Myocyte (in vitro differentiated cells): ENCODE data around the gene CHTF18. TPM values are rescaled to one million over a fixed set of nuclear protein-coding genes. Genes with fewer than 3 reads are reported as not detected.

Experiments used
- DNase-seq: peaks from one replicate; pipeline ENCODE4 v3.0.0-alpha.2; 2012; ENCODE audit warnings: low read depth
- microRNA counts: library from miRNA; unstranded; fragments of <30 nt; microRNA quantifications from one replicate; lab custom pipeline; 2016
- microRNA-seq: library from miRNA; unstranded; fragments of <30 nt; microRNA quantifications from one replicate; pipeline ENCODE4, GENCODE V29; 2016
- total RNA-seq: library from RNA; depleted of rRNA; stranded (reverse); fragments of >200 nt; gene quantifications from 2 replicates; pipeline ENCODE4 v1.2.3, GENCODE V29; 2014

The CHTF18 gene
- total RNA-seq, 1 donor from 2014 or later, result 10.0 TPM

DNA sequence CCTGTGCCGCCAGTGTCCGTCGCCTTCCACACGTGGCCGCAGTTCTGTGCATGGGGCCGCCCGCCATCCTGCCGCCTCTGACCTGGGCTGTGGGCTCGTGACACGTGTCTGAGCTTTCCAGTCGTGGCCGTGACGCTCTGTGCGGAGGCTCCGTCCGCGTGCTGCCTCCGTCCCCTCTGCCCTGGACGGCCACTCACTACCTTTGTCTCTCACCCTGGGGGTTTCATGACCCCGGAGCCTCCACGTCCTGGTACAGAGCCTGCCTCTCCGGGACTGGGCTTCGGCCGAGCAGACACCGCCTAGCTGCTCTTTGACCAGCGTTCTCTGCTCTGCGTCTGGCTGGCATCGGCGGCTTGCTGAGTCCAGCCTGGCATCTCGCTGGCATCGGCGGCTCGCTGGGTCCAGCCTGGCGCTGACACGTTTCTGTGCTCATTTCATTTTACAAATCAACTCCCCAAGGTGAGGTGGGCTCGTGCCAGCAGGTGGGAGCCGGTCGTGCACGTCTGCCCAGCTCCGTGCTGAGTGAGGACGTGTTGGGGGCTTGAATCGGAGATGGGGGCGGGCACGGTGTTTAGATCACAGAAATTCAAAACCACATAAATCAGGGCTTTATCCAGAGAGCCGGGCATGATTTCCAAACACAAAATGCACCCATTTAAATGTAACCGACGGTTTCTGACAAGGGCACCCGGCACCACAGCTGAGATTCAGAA is 56.4 kb downstream of the CHTF18 start:
- no peak for DNase-seq

DNA sequence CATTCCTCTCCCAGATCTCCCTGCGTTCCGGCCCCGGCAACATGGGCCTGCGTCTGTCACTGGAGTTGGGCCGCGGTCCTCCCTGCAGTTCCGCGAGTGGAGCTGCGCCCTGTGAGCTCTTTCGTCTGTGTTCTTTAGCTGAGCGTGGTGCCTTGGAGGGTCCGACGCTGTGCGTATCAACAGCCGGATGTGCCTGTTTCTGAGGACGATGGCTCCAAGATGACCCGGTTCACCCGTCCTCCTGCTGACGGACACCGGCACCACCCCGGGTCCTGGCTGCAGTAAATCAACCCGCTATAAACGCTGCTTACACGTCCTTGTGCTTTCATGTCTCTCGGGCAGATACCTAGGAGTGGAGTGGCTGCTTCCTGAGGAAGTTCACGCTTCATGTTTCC is 56.9 kb downstream of the CHTF18 start:
- DNase-seq, result no peak

DNA sequence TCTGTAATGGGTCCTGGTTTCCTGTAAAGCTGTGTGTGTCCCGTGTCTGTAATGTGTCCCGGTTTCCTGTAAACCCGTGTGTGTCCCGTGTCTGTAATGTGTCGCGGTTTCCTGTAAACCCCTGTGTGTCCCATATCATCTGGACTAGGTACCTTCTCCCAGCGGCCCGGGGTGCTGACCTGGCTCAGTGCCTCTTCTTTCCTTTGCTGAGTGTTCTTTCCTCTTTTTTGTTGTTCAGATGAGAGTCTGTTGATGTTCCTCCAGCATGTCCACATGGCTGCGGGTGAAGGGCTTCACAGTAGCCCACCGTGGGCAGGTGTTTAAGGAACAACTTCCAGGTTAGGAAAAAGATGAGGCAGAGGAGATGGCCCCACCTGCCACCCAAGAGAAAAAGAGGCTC is 58.7 kb downstream of the CHTF18 start:
- no peak for DNase-seq

MicroRNAs encoded within 50 kb of the gene (microRNA counts, 767-probe panel; counts per million panel counts)
- not detected for microRNA hsa-miR-662 (lab: Ali Mortazavi, UCI)

Small RNA genes lying within 50 kb of the gene (microRNA-seq; reads per million reads assigned to microRNA genes)
- gene MIR662, result not detected

Other genes starting within 250 kb of the CHTF18 start
- gene PRR35, start 228.2 kb upstream of the CHTF18 start, total RNA-seq, result 2.9 and 12.5 TPM in 2 replicates
- gene NHLRC4, start 221.6 kb upstream of the CHTF18 start, total RNA-seq, result 0.05 and 1.2 TPM in 2 replicates
- 45.4 and 59.9 TPM in 2 replicates for gene PIGQ, start 218.7 kb upstream of the CHTF18 start, total RNA-seq
- 17.2 and 19.1 TPM in 2 replicates for gene RAB40C, start 198.6 kb upstream of the CHTF18 start, total RNA-seq
- 0.70 and 0.83 TPM in 2 replicates for gene WFIKKN1, start 157.6 kb upstream of the CHTF18 start, total RNA-seq
- 83.6 and 83.7 TPM in 2 replicates for gene METTL26, start 152.3 kb upstream of the CHTF18 start, total RNA-seq
- 54.5 and 61.2 TPM in 2 replicates for gene MCRIP2, start 146.8 kb upstream of the CHTF18 start, total RNA-seq
- gene WDR90, start 139.3 kb upstream of the CHTF18 start, total RNA-seq, result 6.5 and 8.0 TPM in 2 replicates
- gene RHOT2, start 120.5 kb upstream of the CHTF18 start, total RNA-seq, result 70.3 and 73.9 TPM in 2 replicates
- gene RHBDL1, start 112.9 kb upstream of the CHTF18 start, total RNA-seq, result 1.5 and 1.6 TPM in 2 replicates
- gene STUB1, start 108.2 kb upstream of the CHTF18 start, total RNA-seq, result 239 and 243 TPM in 2 replicates
- gene JMJD8, start 104.3 kb upstream of the CHTF18 start, total RNA-seq, result 74.5 and 77.7 TPM in 2 replicates
- gene WDR24, start 98.2 kb upstream of the CHTF18 start, total RNA-seq, result 11.0 and 12.5 TPM in 2 replicates
- 0.21 and 0.51 TPM in 2 replicates for gene FBXL16, start 82.8 kb upstream of the CHTF18 start, total RNA-seq
- gene METRN, start 73.5 kb upstream of the CHTF18 start, total RNA-seq, result 105 and 172 TPM in 2 replicates
- 44.0 and 71.7 TPM in 2 replicates for gene ANTKMT, start 67.5 kb upstream of the CHTF18 start, total RNA-seq
- gene CCDC78, start 62.2 kb upstream of the CHTF18 start, total RNA-seq, result 5.9 and 6.0 TPM in 2 replicates
- 32.6 and 38.5 TPM in 2 replicates for gene HAGHL, start 61.5 kb upstream of the CHTF18 start, total RNA-seq
- gene CIAO3, start 47.6 kb upstream of the CHTF18 start, total RNA-seq, result 39.2 TPM in 2 replicates
- gene MSLN, start 27.9 kb upstream of the CHTF18 start, total RNA-seq, result not detected in 2 replicates
- 31.0 and 41.3 TPM in 2 replicates for gene RPUSD1, start 239 bp upstream of the CHTF18 start, total RNA-seq
- gene GNG13, start 12.1 kb downstream of the CHTF18 start, total RNA-seq, result not detected in 2 replicates
- 67.9 and 74.3 TPM in 2 replicates for gene LMF1, start 182.4 kb downstream of the CHTF18 start, total RNA-seq
- gene SOX8, start 193.2 kb downstream of the CHTF18 start, total RNA-seq, result 53.9 and 116 TPM in 2 replicates